ENCODE results near the gene CRYBB3. TPM values are rescaled to one million over a fixed set of nuclear protein-coding genes. Genes with fewer than 3 reads are reported as not detected.

The CRYBB3 gene
- total RNA-seq, 2 donors from 2014 or later = 0.48 to 0.72 TPM

DNA sequence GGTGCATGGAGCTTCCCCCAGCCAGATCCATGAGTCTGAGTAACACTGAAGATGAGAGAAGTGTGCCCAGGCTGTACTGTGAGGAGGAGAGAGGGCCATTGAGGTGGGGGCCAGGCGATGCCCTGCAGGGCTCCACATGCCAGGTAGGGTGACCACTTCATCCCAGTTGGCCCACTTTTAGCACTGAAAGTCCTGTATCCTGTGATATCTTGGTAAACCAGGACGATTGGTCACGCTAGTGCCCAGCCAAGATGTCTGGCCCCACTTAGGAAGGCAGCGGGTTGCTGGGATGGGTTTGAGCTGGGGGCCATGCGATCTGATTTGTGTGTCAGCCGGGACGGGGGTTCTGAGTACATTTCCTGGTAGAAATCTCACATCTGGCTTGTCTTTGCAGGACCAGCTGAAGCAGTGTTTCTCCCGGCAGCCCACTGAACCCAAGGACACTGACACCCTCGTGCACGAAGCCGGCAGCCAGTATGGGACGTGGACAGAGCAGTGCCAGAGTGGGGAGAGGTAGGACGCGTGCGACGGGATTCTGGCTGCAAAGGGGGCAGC, 29.2 kb upstream of the CRYBB3 start:
- H3K27me3 ChIP-seq = no peaks in the 10 kb centered on the region
- no peak for DNase-seq
- no peak overlapping the region for H3K4me3 ChIP-seq
- peaks cover 7% of the 10 kb centered on the region for H3K36me3 ChIP-seq
- no peak overlapping the region for H3K9ac ChIP-seq (ENCODE audit: low read depth in 2 of 2, low read length in 2 of 2)
- H3K9me3 ChIP-seq = no peaks in the 10 kb centered on the region
- intact Hi-C loops (cut with DNase I) = loop anchor here (5.0 to 10.0 kb wide), 3 partner anchors 58 to 236 kb away; no protein-coding TSS in a partner anchor
- no peaks in the 10 kb centered on the region for H3K4me1 ChIP-seq
- TF ChIP-seq, protein P1, sequence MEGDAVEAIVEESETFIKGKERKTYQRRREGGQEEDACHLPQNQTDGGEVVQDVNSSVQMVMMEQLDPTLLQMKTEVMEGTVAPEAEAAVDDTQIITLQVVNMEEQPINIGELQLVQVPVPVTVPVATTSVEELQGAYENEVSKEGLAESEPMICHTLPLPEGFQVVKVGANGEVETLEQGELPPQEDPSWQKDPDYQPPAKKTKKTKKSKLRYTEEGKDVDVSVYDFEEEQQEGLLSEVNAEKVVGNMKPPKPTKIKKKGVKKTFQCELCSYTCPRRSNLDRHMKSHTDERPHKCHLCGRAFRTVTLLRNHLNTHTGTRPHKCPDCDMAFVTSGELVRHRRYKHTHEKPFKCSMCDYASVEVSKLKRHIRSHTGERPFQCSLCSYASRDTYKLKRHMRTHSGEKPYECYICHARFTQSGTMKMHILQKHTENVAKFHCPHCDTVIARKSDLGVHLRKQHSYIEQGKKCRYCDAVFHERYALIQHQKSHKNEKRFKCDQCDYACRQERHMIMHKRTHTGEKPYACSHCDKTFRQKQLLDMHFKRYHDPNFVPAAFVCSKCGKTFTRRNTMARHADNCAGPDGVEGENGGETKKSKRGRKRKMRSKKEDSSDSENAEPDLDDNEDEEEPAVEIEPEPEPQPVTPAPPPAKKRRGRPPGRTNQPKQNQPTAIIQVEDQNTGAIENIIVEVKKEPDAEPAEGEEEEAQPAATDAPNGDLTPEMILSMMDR (IDR thresholded peaks at IDR 0.05) = no peak
- H3K27ac ChIP-seq = no peak overlapping the region

- no peaks in the 10 kb centered on the region for H3K27me3 ChIP-seq
- no peak overlapping the region for H3K4me3 ChIP-seq
- TF ChIP-seq, protein P1 (IDR thresholded peaks at IDR 0.05) = peak; percentile 32
- no peaks in the 10 kb centered on the region for H3K9me3 ChIP-seq
- intact Hi-C loops (cut with DNase I) = loop anchor here (5.0 to 10.0 kb wide), 3 partner anchors 60 to 237 kb away; no protein-coding TSS in a partner anchor
- H3K36me3 ChIP-seq = peaks cover 7% of the 10 kb centered on the region
- no peaks in the 10 kb centered on the region for H3K4me1 ChIP-seq
- peak; percentile 40 for DNase-seq
- no peak overlapping the region for H3K27ac ChIP-seq
- no peak overlapping the region for H3K9ac ChIP-seq (ENCODE audit: low read depth in 2 of 2, low read length in 2 of 2)
Observed at GRCh38 chr22:25172153-25172552, 27.5 kb upstream of the CRYBB3 start.

GRCh38 chr22:25174156-25174887, 25.3 kb upstream of the CRYBB3 start:
- Histone ChIP-seq H3K9me3 (no peaks in the 10 kb centered on the region), H3K4me1 (no peaks in the 10 kb centered on the region), H3K36me3 (peaks cover 7% of the 10 kb centered on the region), H3K9ac (ENCODE audit: low read depth in 2 of 2, low read length in 2 of 2) (no peak overlapping the region), H3K4me3 (no peak overlapping the region), H3K27me3 (no peaks in the 10 kb centered on the region), H3K27ac (no peak overlapping the region)
- intact Hi-C loops (cut with DNase I) = loop anchor here (5.0 to 10.0 kb wide), 3 partner anchors 62 to 240 kb away; no protein-coding TSS in a partner anchor
- no peak for DNase-seq
- TF ChIP-seq, protein P1 (IDR thresholded peaks at IDR 0.05) = no peak

DNA sequence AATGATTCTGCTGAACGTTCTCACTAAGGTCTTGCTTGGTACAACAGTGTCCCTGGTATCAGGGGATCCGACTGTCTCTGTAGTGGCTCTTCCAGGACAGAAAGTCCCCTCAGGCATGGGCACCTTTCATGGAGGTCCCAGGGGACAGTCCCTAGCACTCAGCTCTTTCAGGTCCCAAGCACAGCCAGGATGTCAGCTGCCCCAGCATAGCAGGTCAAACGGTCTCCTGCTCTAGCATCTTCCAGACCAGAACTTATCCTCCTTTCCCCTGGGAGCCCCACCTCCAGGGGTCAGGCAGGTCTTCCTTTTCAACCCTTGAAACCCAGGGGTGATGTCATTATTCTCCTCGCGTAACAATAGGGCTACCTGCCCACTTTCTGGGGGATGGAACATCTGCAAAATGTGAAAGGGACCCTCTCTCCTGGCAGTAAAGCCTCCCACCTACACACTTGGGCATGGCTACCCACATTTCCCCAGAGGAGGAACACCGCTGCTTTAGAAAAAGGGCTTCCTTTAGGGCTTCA, 24.7 kb upstream of the CRYBB3 start:
- TF ChIP-seq, protein P1 (IDR thresholded peaks at IDR 0.05) = no peak
- peaks cover 7% of the 10 kb centered on the region for H3K36me3 ChIP-seq
- no peak overlapping the region for H3K27ac ChIP-seq
- no peaks in the 10 kb centered on the region for H3K4me1 ChIP-seq
- intact Hi-C loops (cut with DNase I) = loop anchor here (5.0 to 10.0 kb wide), 3 partner anchors 63 to 240 kb away; no protein-coding TSS in a partner anchor
- H3K9me3 ChIP-seq = no peaks in the 10 kb centered on the region
- H3K9ac ChIP-seq (ENCODE audit: low read depth in 2 of 2, low read length in 2 of 2) = no peak overlapping the region
- no peak for DNase-seq
- H3K4me3 ChIP-seq = no peak overlapping the region
- H3K27me3 ChIP-seq = no peaks in the 10 kb centered on the region

DNA sequence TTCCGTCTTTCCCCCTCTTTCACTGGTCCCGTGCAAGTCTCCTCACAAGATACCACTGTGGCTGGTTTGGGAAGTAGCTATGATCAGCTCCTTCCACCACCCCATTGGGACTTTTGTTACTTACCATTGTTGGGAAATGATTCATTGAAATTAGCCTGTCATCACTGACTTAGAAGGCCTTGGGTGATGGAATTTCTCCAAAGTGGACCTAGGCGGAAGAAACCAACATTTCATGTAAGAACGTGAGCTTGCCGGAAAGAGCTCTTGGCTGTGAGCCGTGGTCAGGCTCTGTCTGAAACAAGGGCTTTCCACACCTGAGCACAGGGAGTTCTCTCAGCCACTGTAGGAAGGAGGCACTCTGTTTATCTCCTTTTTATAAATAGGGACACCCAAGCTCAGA, 23.5 kb upstream of the CRYBB3 start:
- no peak overlapping the region for H3K9ac ChIP-seq (ENCODE audit: low read depth in 2 of 2, low read length in 2 of 2)
- TF ChIP-seq, protein P1 (IDR thresholded peaks at IDR 0.05) = no peak
- intact Hi-C loops (cut with DNase I) = loop anchor here (10.0 kb wide), 1 partner anchor 241 kb away; no protein-coding TSS in a partner anchor
- H3K4me3 ChIP-seq = no peak overlapping the region
- H3K27ac ChIP-seq = no peak overlapping the region
- no peaks in the 10 kb centered on the region for H3K27me3 ChIP-seq
- H3K36me3 ChIP-seq = peaks cover 7% of the 10 kb centered on the region
- no peaks in the 10 kb centered on the region for H3K4me1 ChIP-seq
- no peak for DNase-seq
- no peaks in the 10 kb centered on the region for H3K9me3 ChIP-seq
